NOMO-1 treated with DMSO at 0.1 percent for 48 hours (cell line): Measurements from ENCODE around the gene PRMT6.
A peak's percentile ranks its signal among the peaks of the same experiment; 100 is the strongest.
"Not testable (repeated sequence)": the region's sequence is repeated elsewhere in the genome, so short reads cannot be mapped to it uniquely, and the experiment has no call there.

ENCODE experiments used
- DNase-seq: peaks from one replicate; lab custom pipeline; 2025; ENCODE audit not compliant: unreplicated experiment; lab: John Stamatoyannopoulos, UW

The PRMT6 gene

GRCh38 chr1:107056426-107057196, at the start of gene PRMT6:
Gene PRMT6, plus strand, starts transcription at chr1:107056674. Its CDS starts 42 bp downstream, at chr1:107056716.
- DNase-seq, result peak; percentile 86

- DNase-seq, result no peak
Measured at GRCh38 chr1:107009281-107009680, 47.2 kb upstream of the PRMT6 start.

- no peak for DNase-seq
Measured at GRCh38 chr1:107010582-107010981, 45.9 kb upstream of the PRMT6 start.

- no peak for DNase-seq
Measured at GRCh38 chr1:107016376-107016978, 40.0 kb upstream of the PRMT6 start.

GRCh38 chr1:107018445-107018844, 38.0 kb upstream of the PRMT6 start:
- DNase-seq, result no peak

- no peak for DNase-seq
Measured at GRCh38 chr1:107019166-107019565, 37.3 kb upstream of the PRMT6 start.

- peak; percentile 11 for DNase-seq
Measured at GRCh38 chr1:107038874-107039273, 17.6 kb upstream of the PRMT6 start.

- not testable (repeated sequence) for DNase-seq
Measured at GRCh38 chr1:107044310-107045220, 11.9 kb upstream of the PRMT6 start.

GRCh38 chr1:107047602-107048001, 8.9 kb upstream of the PRMT6 start:
- DNase-seq, result no peak

- DNase-seq, result no peak
Measured at GRCh38 chr1:107048241-107048640, 8.2 kb upstream of the PRMT6 start.

GRCh38 chr1:107051266-107051665, 5.2 kb upstream of the PRMT6 start:
- DNase-seq, result no peak

GRCh38 chr1:107055919-107056425, 502 bp upstream of the PRMT6 start:
- DNase-seq, result not testable (repeated sequence)

GRCh38 chr1:107057197-107058133, 991 bp downstream of the PRMT6 start:
- DNase-seq, result no peak

- peak; percentile 53 for DNase-seq
Measured at GRCh38 chr1:107058245-107059032, 2.0 kb downstream of the PRMT6 start.

- no peak for DNase-seq
Measured at GRCh38 chr1:107061886-107062285, 5.4 kb downstream of the PRMT6 start.

GRCh38 chr1:107073493-107073892, 17.0 kb downstream of the PRMT6 start:
- DNase-seq, result no peak

- peak; percentile 4 for DNase-seq
Measured at GRCh38 chr1:107076841-107077240, 20.4 kb downstream of the PRMT6 start.

GRCh38 chr1:107079249-107079648, 22.8 kb downstream of the PRMT6 start:
- no peak for DNase-seq

GRCh38 chr1:107081102-107081501, 24.6 kb downstream of the PRMT6 start:
- no peak for DNase-seq
